Osteoblast (primary cell): ENCODE results near the gene PBX1. TPM values are rescaled to one million over a fixed set of nuclear protein-coding genes. Genes with fewer than 3 reads are reported as not detected.

Experiments
- DNase-seq: peaks from one replicate; pipeline ENCODE4 v3.0.0; 2011; ENCODE audit warnings: low spot score, mixed read lengths; ENCODE audit not compliant: insufficient read length; ENCODE audit errors: missing footprints
- H2AFZ ChIP-seq: 2 replicates; pipeline ENCODE4 v1.6.0; 2011; ENCODE audit warnings: mild to moderate bottlenecking, low read length
- H3K27ac ChIP-seq: 2 replicates; pipeline ENCODE4 v1.5.1; 2011; ENCODE audit warnings: mild to moderate bottlenecking, low read depth, low read length, moderate library complexity
- H3K27me3 ChIP-seq: 2 replicates; pipeline ENCODE4 v1.6.0; 2012; ENCODE audit warnings: mild to moderate bottlenecking, control low read depth, inconsistent platforms, low read length, moderate library complexity; ENCODE audit not compliant: insufficient read depth
- H3K36me3 ChIP-seq: 2 replicates; pipeline ENCODE4 v1.5.1; 2011; ENCODE audit warnings: mild to moderate bottlenecking, low read length, control low read depth, moderate library complexity; ENCODE audit not compliant: insufficient read depth
- H3K4me1 ChIP-seq: 2 replicates; pipeline ENCODE4 v1.5.1; 2011; ENCODE audit warnings: mild to moderate bottlenecking, low read length, control low read depth, moderate library complexity; ENCODE audit not compliant: insufficient read depth
- H3K4me2 ChIP-seq: 2 replicates; pipeline ENCODE4 v1.6.0; 2011; ENCODE audit warnings: mild to moderate bottlenecking, low read length; ENCODE audit not compliant: insufficient read depth
- H3K4me3 ChIP-seq: fragments of 200-600 bp; sonication (generic); 3 replicates; pipeline ENCODE4 v1.5.1; 2012; ENCODE audit warnings: mild to moderate bottlenecking, low read length, inconsistent platforms; ENCODE audit not compliant: insufficient read depth
- H3K79me2 ChIP-seq: 2 replicates; pipeline ENCODE4 v1.6.0; 2012; ENCODE audit warnings: mild to moderate bottlenecking, low read length, control low read depth, inconsistent platforms; ENCODE audit not compliant: insufficient read depth
- H3K9me3 ChIP-seq: 2 replicates; pipeline ENCODE4 v1.5.1; 2011; ENCODE audit warnings: low read depth, low read length, control low read depth
- H4K20me1 ChIP-seq: 2 replicates; pipeline ENCODE4 v1.6.0; 2012; ENCODE audit warnings: mild to moderate bottlenecking, low read length, control low read depth; ENCODE audit not compliant: insufficient read depth
- CTCF ChIP-seq: IDR thresholded peaks from 2 replicates; pipeline ENCODE4 v1.5.1; 2011; ENCODE audit warnings: mild to moderate bottlenecking, low read depth, low read length, moderate library complexity; ENCODE audit errors: extremely low read depth
- total RNA-seq: library from RNA; depleted of rRNA; stranded (reverse); fragments of >200 nt; gene quantifications from 2 replicates; pipeline ENCODE4 v1.2.3, GENCODE V29; 2012

PBX1 gene
- total RNA-seq, 1 donor: 10.1 TPM

DNA sequence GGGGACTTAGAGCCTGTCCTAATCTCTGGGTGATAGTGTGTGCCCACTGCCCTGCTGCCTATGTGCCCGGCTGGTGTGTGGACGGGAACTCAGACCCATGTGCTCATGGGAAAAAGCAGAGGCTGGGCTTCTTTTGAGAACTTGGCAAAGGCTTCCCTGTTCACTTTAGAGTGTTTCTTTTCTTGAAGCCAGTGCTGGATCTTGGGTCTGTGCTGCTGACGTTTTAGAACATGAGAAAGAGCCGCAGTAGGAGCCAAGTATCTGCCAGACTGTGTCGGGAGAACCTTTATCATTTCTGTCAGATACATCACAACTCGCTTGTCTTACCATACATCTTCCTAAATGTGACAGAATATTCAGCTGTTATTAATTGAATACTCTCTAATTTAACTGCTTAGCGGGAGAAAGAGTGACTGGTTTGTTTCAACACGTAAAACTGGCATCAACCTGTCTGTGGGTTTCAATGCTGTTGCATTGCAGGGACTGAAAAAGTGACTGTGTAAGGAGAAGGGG, 195.2 kb downstream of the PBX1 start:
- Histone ChIP-seq H3K27ac (no peak overlapping the region), H3K4me3 (peak overlapping the region; percentile 29), H3K4me1 (peaks cover 9% of the 10 kb centered on the region)

DNA sequence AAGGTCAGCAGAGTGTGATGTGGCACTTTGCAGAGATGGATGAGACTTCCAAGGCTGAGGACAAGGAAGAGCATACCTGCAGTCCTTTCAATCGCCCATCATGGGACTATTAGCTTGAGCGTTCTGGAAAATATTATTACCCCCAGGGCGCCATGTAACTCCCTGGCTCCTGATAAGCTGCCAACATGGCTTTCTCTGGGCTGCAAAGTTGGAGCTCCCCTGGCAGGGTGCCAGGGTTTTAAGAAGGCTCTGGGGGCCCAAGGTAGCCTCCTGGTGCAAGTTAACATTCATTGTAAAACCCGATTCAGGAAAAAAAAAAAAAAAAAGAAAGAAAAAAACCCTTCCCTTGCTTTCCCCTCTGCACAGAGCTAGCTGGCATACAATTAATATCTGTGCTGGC, 196.7 kb downstream of the PBX1 start:
- H3K27me3 ChIP-seq: no peaks in the 10 kb centered on the region
- H3K79me2 ChIP-seq: no peaks in the 10 kb centered on the region
- DNase-seq: no peak
- no peak overlapping the region for H3K4me2 ChIP-seq
- no peak for TF ChIP-seq CTCF
- no peak overlapping the region for H2AFZ ChIP-seq
- H3K27ac ChIP-seq: no peak overlapping the region
- peaks cover 12% of the 10 kb centered on the region for H3K4me1 ChIP-seq
- no peaks in the 10 kb centered on the region for H3K36me3 ChIP-seq
- H3K9me3 ChIP-seq: no peaks in the 10 kb centered on the region
- H3K4me3 ChIP-seq: no peak overlapping the region
- no peaks in the 10 kb centered on the region for H4K20me1 ChIP-seq

More for the DNA sequence above, 195.2 kb downstream of the PBX1 start:
- Histone ChIP-seq H3K36me3 (no peaks in the 10 kb centered on the region), H3K79me2 (no peaks in the 10 kb centered on the region), H2AFZ (peak overlapping the region; percentile 77), H3K4me2 (peak overlapping the region; percentile 55), H4K20me1 (no peaks in the 10 kb centered on the region), H3K9me3 (no peaks in the 10 kb centered on the region), H3K27me3 (no peaks in the 10 kb centered on the region)
- no peak for DNase-seq
- no peak for TF ChIP-seq CTCF

DNA sequence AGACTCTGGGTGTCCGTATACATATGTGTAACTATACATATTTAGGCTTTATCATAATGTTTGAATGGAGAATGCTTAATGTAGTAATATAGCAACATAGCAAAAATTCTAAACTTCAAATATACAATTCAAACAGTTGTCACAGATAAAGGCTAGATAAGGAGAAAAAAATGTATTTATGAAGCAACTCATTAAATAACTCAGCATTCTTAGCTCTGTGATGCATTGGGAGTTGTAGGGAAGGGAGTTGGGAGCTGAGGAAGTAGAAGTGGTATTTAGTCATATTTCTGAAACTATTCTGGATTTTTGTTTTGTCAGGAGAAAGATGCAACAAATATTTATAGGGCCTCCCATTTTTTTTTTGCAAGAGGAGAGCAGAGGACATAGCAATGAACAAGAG, 197.8 kb downstream of the PBX1 start:
- Histone ChIP-seq H3K4me2 (no peak overlapping the region), H3K36me3 (no peaks in the 10 kb centered on the region), H3K9me3 (no peaks in the 10 kb centered on the region), H3K79me2 (no peaks in the 10 kb centered on the region), H2AFZ (no peak overlapping the region), H3K4me1 (peaks cover 15% of the 10 kb centered on the region), H3K27ac (no peak overlapping the region), H3K4me3 (no peak overlapping the region), H4K20me1 (no peaks in the 10 kb centered on the region), H3K27me3 (no peaks in the 10 kb centered on the region)
- no peak for TF ChIP-seq CTCF
- DNase-seq: no peak

- Histone ChIP-seq H3K4me3 (no peak overlapping the region), H3K36me3 (no peaks in the 10 kb centered on the region), H3K9me3 (no peaks in the 10 kb centered on the region), H3K4me2 (no peak overlapping the region), H3K79me2 (no peaks in the 10 kb centered on the region), H2AFZ (no peak overlapping the region), H4K20me1 (no peaks in the 10 kb centered on the region), H3K27me3 (no peaks in the 10 kb centered on the region), H3K4me1 (peaks cover 15% of the 10 kb centered on the region), H3K27ac (no peak overlapping the region)
- no peak for DNase-seq
- no peak for TF ChIP-seq CTCF
Measured at GRCh38 chr1:164757625-164758024, 198.6 kb downstream of the PBX1 start.
